GM12873 (cell line): ENCODE results near the gene BANP.

Experiments
- TF ChIP-seq, protein P1 (sequence below): IDR thresholded peaks from 2 replicates; pipeline ENCODE4 v1.5.1; 2012; ENCODE audit warnings: low read depth, mild to moderate bottlenecking, moderate library complexity, low read length, control low read depth; ENCODE audit not compliant: insufficient read depth; ENCODE audit errors: missing control alignments

The BANP gene

DNA sequence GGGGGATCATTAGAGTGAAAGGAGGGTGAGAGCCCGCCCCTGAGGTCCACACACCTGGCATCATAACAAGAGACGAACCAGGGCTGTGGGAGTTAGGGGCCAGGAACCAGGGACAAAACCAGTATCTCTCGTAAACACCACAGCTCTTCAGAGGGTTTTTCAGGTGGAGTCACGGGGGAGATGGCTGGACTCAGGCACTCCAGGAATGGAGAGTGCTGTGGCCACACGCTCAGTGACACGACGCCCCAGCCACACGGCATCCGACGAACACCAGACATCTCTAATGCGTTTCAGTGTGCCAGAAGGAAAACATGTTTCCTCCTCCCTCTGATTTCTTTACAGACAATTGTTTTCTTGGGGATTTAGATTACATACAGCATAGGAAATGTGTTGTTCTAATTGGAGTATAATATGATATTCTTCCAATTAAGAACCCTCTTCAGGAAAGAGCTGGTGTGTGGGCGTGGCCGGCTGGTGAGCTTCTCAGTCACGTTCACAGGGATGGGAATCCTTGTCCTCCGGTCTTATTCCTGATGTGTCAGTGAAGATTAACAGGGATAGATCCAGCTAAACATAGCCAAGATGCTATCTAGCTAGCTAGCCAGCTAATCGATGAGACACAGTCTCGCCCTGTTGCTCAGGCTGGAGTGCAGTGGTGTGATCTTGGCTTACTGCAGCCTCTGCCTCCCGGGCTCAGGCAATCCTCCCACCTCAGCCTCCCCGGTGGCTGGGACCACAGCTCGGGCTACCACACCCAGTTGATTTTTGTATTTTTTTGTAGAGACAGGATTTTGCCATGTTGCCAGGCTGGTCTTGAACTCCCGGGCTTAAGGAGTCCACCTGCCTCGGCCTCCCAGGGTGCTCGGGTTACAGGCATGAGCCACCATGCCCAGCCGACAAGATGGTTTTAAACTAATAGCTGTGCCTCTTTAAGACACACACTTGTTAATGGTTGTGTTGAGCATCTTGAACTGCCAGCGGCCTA lies 98.6 kb downstream of the BANP start:
- TF ChIP-seq, protein P1, sequence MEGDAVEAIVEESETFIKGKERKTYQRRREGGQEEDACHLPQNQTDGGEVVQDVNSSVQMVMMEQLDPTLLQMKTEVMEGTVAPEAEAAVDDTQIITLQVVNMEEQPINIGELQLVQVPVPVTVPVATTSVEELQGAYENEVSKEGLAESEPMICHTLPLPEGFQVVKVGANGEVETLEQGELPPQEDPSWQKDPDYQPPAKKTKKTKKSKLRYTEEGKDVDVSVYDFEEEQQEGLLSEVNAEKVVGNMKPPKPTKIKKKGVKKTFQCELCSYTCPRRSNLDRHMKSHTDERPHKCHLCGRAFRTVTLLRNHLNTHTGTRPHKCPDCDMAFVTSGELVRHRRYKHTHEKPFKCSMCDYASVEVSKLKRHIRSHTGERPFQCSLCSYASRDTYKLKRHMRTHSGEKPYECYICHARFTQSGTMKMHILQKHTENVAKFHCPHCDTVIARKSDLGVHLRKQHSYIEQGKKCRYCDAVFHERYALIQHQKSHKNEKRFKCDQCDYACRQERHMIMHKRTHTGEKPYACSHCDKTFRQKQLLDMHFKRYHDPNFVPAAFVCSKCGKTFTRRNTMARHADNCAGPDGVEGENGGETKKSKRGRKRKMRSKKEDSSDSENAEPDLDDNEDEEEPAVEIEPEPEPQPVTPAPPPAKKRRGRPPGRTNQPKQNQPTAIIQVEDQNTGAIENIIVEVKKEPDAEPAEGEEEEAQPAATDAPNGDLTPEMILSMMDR: no peak

DNA sequence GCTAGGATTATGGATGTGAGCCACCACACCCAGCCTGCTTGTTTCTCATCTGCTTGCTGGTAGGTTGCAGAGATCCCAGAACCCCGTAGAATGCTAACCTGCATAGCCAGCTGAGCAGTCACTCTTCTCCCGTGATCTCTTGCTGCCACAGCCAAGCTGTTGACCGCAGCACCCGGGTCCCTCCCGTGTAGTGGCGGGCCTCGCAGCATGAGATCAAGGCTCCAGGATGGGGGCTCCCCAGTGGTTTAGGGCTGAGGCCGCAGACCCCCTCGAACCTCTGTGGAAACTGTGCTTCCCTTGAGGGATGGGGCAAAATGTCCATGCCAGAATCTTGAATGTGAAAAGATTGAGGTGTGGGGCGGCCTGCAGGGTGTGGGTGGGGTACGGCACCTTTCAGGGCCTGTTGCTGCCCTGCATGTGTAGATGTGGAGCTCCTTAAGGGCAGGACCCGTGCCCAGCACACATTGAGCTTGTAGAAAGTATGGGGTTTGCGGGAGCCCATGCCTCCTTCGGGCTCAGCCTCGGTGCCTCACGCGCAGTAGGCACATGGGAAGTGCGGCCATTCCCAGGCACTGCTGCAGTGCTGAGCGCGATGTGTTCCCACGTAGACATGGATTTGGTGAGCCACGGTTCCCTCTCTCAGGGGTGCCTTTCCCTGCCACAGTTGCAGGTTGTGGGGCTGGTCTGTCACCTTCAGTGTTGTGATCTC lies 99.9 kb downstream of the BANP start:
- TF ChIP-seq, protein P1: no peak

DNA sequence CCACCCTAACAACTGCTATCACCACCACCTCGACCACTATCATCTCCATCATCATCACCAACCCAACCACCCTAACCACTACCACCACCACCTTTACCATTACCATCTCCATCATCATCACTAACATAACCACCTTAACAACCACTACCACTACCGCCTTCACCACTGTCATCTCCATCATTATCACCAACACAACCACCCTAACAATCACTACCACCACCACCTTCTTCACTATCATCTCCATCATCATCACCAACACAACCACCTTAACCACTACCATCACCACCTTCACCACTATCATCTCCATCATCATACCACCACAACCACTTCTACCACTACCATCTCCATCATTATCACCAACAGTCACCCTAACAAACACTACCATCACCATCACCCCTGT lies 101.4 kb downstream of the BANP start:
- TF ChIP-seq, protein P1: no peak

DNA sequence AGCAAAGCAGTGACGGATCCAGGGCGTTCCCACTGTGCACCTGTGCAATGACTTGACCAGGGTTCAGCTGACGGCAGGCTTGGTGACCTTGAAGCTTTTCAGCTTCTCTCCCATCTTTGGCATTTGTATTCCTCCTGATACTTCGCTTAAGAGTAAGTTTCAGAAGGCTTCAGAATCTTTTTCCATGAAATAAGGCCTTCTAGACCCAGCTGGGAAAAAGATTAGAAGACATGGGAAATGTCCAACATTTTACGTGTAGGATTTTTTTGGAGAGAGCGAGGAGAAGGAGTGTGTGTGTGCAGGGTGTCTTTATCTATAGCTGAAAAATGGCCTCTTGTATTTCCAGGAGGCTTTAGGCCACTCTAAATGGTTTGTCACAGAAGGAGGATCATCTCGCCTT lies 104.1 kb downstream of the BANP start:
- TF ChIP-seq, protein P1: no peak

DNA sequence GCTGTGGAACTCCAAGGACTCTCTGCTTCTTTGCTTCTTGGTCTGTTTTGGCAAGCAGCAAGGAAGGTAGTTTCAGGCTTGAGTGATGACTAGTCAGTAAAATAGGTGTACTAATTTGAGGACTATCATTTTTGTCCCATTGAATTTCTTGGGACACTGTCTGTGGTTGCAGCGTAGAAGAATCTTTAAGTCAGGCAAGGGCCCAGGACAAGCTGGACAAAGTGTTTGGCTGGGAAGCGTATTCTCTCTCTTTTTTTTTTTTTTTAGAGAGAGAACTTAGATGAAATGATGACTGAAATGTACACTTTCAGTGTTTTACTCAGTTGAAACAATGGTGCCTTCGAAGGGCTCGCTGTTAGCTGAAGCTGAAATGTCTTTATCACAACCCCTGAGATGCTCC lies 105.0 kb downstream of the BANP start:
- TF ChIP-seq, protein P1: no peak

DNA sequence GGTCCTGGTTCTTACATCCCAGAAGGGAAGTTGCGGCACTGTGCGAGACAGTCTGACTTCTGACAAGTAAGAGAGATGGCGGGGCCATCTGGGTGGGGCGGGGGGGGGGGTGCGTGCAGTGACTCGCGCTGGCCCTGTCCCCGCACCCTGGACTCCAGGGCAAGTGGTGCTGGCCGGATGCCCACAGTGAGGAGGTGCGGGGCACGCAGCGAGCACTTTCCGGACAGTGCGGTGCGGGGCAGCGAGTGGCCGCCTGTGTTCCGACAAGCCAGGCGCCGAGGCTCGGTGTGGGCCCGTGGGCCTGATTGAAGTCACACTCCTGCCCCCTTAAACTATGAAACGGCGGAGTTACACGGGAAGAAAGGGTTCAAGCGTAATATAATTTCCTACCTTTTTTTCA lies 106.4 kb downstream of the BANP start:
- TF ChIP-seq, protein P1: no peak

DNA sequence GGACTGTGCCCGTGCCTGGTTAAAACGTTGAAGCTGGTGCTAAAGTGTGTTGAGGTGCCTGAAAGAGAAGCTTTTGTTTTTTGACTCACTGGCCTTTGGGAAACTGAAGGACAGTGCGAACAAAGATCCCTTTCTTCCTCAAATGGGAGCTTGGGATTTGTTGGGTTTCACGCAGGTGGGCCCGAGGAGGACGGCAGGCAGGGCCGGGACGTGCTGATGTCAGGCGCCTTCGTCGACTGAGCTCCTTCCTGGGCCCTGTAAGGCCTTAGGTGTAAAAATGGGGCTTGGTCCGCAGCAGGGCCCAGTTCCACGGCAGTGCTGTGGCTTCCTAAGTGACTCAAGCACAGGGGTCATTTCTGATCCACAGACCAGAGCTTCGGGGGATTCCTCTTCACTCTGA lies 106.9 kb downstream of the BANP start:
- TF ChIP-seq, protein P1: no peak
